Body of pancreas (tissue), 4 donors: ENCODE data around the gene LGR4. TPM values are rescaled to one million over a fixed set of nuclear protein-coding genes. Genes with fewer than 3 reads are reported as not detected.

Experiments
- ATAC-seq: fragments of 150-250 bp; one replicate; pipeline ENCODE4 v1.9.1; 2016
- DNase-seq, 4 donors: peaks; one replicate each; pipeline ENCODE4 v3.0.0-alpha.2; 2019
- H3K27ac ChIP-seq, 4 donors: fragments of 200-600 bp; sonication (generic); 1 replicate in 3 of 4; 2 replicates in 1 of 4; pipeline versions ENCODE4 v1.5.1 to v1.6.1; 2016 to 2019; ENCODE audit warnings: mild to moderate bottlenecking in 1 of 4, mixed read lengths in 1 of 4, moderate library complexity in 1 of 4
- H3K27me3 ChIP-seq, 2 donors: fragments of 200-600 bp; sonication (generic); one replicate each; pipeline ENCODE4 v1.6.0; 2016; ENCODE audit warnings: mild to moderate bottlenecking in 1 of 2
- H3K36me3 ChIP-seq, 2 donors: fragments of 200-600 bp; sonication (generic); replicated peaks in 1 of 2; 2 replicates each; pipeline ENCODE4 v1.5.1; 2016; ENCODE audit warnings: low read depth in 2 of 2; ENCODE audit not compliant: insufficient read depth in 1 of 2
- H3K4me1 ChIP-seq: fragments of 200-600 bp; sonication (generic); one replicate; pipeline ENCODE4 v1.6.0; 2016
- H3K4me3 ChIP-seq, 2 donors: fragments of 200-600 bp; sonication (generic); 1 replicate in 1 of 2; 2 replicates in 1 of 2; pipeline ENCODE4 v1.5.1; 2016 to 2019
- H3K9me3 ChIP-seq, 3 donors: fragments of 200-600 bp; sonication (generic); 1 replicate in 2 of 3; 2 replicates in 1 of 3; pipeline ENCODE4 v1.5.1; 2016
- CTCF ChIP-seq, 7 experiments: fragments of 450-650 bp in 4 of 7; fragments of 200-600 bp in 3 of 7; sonication (generic) in 3 of 7; IDR thresholded peaks; one replicate each; pipeline ENCODE4 v1.5.1; 2016 to 2019; ENCODE audit warnings: antibody characterized with exemption in 7 of 7
- POLR2A ChIP-seq, 3 donors: fragments of 450-650 bp; IDR thresholded peaks; one replicate each; pipeline ENCODE4 v1.6.1; 2016; ENCODE audit warnings: antibody characterized with exemption in 3 of 3, mild to moderate bottlenecking in 2 of 3
- WGBS, 2 donors: methylation state at CpG; one replicate each; pipeline ENCODE4 v1.1.5; 2017; 5-methylcytosine and 5-hydroxymethylcytosine counted together
- intact Hi-C: fragments of 100-400 bp; cut with DNase I; formaldehyde crosslinking; loops from one replicate; pipeline ENCODE4 v1.15.1; 2023
- total RNA-seq, 2 donors: library from RNA; depleted of rRNA; stranded (reverse); fragments of >200 nt; gene quantifications; one replicate each; pipeline ENCODE4 v1.1.0, GENCODE V29; 2016

The LGR4 gene
- total RNA-seq, 2 donors from 2014 or later = 120 to 145 TPM

GRCh38 chr11:27361649-27362431, 110.8 kb downstream of the LGR4 start:
- TF ChIP-seq POLR2A (IDR thresholded peaks at IDR 0.05) (no peak), CTCF (IDR thresholded peaks at IDR 0.05) (no peak)
- peak overlapping the region in 2 of 4 donors; percentile 57 to 80 for H3K27ac ChIP-seq
- intact Hi-C loops = no loop called here
- no peaks in the 10 kb centered on the region for H3K9me3 ChIP-seq
- H3K27me3 ChIP-seq = no peaks in the 10 kb centered on the region
- peaks cover 57% of the 10 kb centered on the region for H3K4me1 ChIP-seq
- ATAC-seq = no peak
- DNase-seq = no peak
- no peak overlapping the region for H3K4me3 ChIP-seq
- 52 to 63% methylated on average over 8 of the region's 8 CpGs for WGBS, 2 donors
- no peaks in the 10 kb centered on the region for H3K36me3 ChIP-seq

GRCh38 chr11:27358296-27358695, 114.3 kb downstream of the LGR4 start:
- no peak for ATAC-seq
- no peak for DNase-seq
- H3K27ac ChIP-seq = peak overlapping the region in 3 of 4 donors; percentile 27 to 69 (median 30)
- peaks cover 61% of the 10 kb centered on the region for H3K4me1 ChIP-seq
- TF ChIP-seq CTCF (IDR thresholded peaks at IDR 0.05) = no peak
- no peak for TF ChIP-seq POLR2A (IDR thresholded peaks at IDR 0.05)
- H3K36me3 ChIP-seq = no peaks in the 10 kb centered on the region
- WGBS, 2 donors = 85 to 89% methylated on average over 1 of the region's 1 CpG
- intact Hi-C loops = no loop called here
- H3K27me3 ChIP-seq = no peaks in the 10 kb centered on the region
- no peak overlapping the region for H3K4me3 ChIP-seq
- no peaks in the 10 kb centered on the region for H3K9me3 ChIP-seq

- WGBS, 2 donors = 19 to 21% methylated on average over 4 of the region's 4 CpGs
- DNase-seq (peak; percentile 61 to 78 (median 72)), ATAC-seq (peak; percentile 80)
- intact Hi-C loops = no loop called here
- Histone ChIP-seq H3K9me3 (no peaks in the 10 kb centered on the region), H3K27ac (peak overlapping the region in 2 of 4 donors; percentile 27 to 69), H3K27me3 (no peaks in the 10 kb centered on the region), H3K36me3 (no peaks in the 10 kb centered on the region), H3K4me1 (peaks cover 56% of the 10 kb centered on the region), H3K4me3 (no peak overlapping the region)
- TF ChIP-seq POLR2A (IDR thresholded peaks at IDR 0.05) (no peak), CTCF (IDR thresholded peaks at IDR 0.05) (no peak)
These were observed 115.3 kb downstream of the LGR4 start for GRCh38 chr11:27357250-27357649.

GRCh38 chr11:27356624-27357222, 115.9 kb downstream of the LGR4 start:
- Histone ChIP-seq H3K9me3 (no peaks in the 10 kb centered on the region), H3K4me1 (peaks cover 50% of the 10 kb centered on the region), H3K36me3 (no peaks in the 10 kb centered on the region), H3K4me3 (no peak overlapping the region), H3K27me3 (no peaks in the 10 kb centered on the region), H3K27ac (peak overlapping the region in 2 of 4 donors; percentile 21 to 69)
- intact Hi-C loops = no loop called here
- ATAC-seq (no peak), DNase-seq (no peak)
- 63 to 65% methylated on average over 5 of the region's 5 CpGs for WGBS, 2 donors
- no peak for TF ChIP-seq POLR2A (IDR thresholded peaks at IDR 0.05)
- TF ChIP-seq CTCF (IDR thresholded peaks at IDR 0.05) = no peak
